ENCODE measurements around the gene HTD2.

HTD2 gene

GRCh38 chr3:58261954-58262666 lies 44.2 kb upstream of the HTD2 start:
- TF ChIP-seq POLR2AphosphoS5 (IDR thresholded peaks at IDR 0.05; ENCODE audit: low read depth, low read length) (no peak), FOXP2 (optimal IDR thresholded peaks at IDR 0.05; ENCODE audit: borderline replicate concordance, extremely low read depth, extremely low read length, insufficient read depth) (no peak), TAF1 (IDR thresholded peaks at IDR 0.05; ENCODE audit: borderline replicate concordance, insufficient read depth, low read length) (no peak), SIN3A (IDR thresholded peaks at IDR 0.05; ENCODE audit: borderline replicate concordance, insufficient read depth, low read length) (no peak), REST (IDR thresholded peaks at IDR 0.05; ENCODE audit: insufficient read depth in 1 of 2, low read depth in 2 of 2, low read length in 2 of 2) (no peak)

- TF ChIP-seq TAF1 (IDR thresholded peaks at IDR 0.05; ENCODE audit: borderline replicate concordance, insufficient read depth, low read length) (no peak), FOXP2 (optimal IDR thresholded peaks at IDR 0.05; ENCODE audit: borderline replicate concordance, extremely low read depth, extremely low read length, insufficient read depth) (no peak), REST (IDR thresholded peaks at IDR 0.05; ENCODE audit: insufficient read depth in 1 of 2, low read depth in 2 of 2, low read length in 2 of 2) (no peak), SIN3A (IDR thresholded peaks at IDR 0.05; ENCODE audit: borderline replicate concordance, insufficient read depth, low read length) (no peak), POLR2AphosphoS5 (IDR thresholded peaks at IDR 0.05; ENCODE audit: low read depth, low read length) (no peak)
These were observed 39.7 kb upstream of the HTD2 start for GRCh38 chr3:58266577-58266976.

- TF ChIP-seq TAF1 (IDR thresholded peaks at IDR 0.05; ENCODE audit: borderline replicate concordance, insufficient read depth, low read length) = no peak
- no peak for TF ChIP-seq SIN3A (IDR thresholded peaks at IDR 0.05; ENCODE audit: borderline replicate concordance, insufficient read depth, low read length)
- no peak for TF ChIP-seq POLR2AphosphoS5 (IDR thresholded peaks at IDR 0.05; ENCODE audit: low read depth, low read length)
- no peak for TF ChIP-seq REST (IDR thresholded peaks at IDR 0.05; ENCODE audit: insufficient read depth in 1 of 2, low read depth in 2 of 2, low read length in 2 of 2)
- TF ChIP-seq FOXP2 (optimal IDR thresholded peaks at IDR 0.05; ENCODE audit: borderline replicate concordance, extremely low read depth, extremely low read length, insufficient read depth) = no peak
These were observed 37.0 kb upstream of the HTD2 start for GRCh38 chr3:58269356-58269755.

GRCh38 chr3:58270485-58270884 lies 35.8 kb upstream of the HTD2 start:
- TF ChIP-seq FOXP2 (optimal IDR thresholded peaks at IDR 0.05; ENCODE audit: borderline replicate concordance, extremely low read depth, extremely low read length, insufficient read depth) (no peak), POLR2AphosphoS5 (IDR thresholded peaks at IDR 0.05; ENCODE audit: low read depth, low read length) (no peak), TAF1 (IDR thresholded peaks at IDR 0.05; ENCODE audit: borderline replicate concordance, insufficient read depth, low read length) (no peak), REST (IDR thresholded peaks at IDR 0.05; ENCODE audit: insufficient read depth in 1 of 2, low read depth in 2 of 2, low read length in 2 of 2) (no peak), SIN3A (IDR thresholded peaks at IDR 0.05; ENCODE audit: borderline replicate concordance, insufficient read depth, low read length) (no peak)
